ENCODE results near the gene SLC22A6.

Gene SLC22A6

DNA sequence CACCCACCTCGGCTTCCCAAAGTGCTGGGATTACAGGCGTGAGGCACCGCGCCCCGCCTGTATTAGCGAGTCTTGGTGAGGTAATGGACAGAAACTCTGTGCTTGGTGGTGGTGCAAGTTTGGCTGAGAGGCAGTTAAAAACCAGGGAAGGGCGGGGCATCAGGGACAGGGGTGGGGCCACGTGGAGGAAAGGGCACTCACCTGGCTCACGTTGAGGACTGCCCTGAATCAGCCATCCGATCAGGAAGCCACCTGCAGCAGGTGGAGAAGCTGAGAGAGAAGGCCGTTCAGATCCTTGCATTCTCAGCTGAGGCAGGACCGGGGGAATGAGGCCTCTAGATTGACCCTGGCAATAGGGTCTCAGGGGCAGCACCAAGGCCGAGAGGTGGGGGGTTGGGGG is 51.5 kb downstream of the SLC22A6 start:
- no peak overlapping the region for H3K4me3 ChIP-seq (replicated peaks; ENCODE audit: low read depth, low read length)
- no peak for DNase-seq (ENCODE audit: extremely low read depth, low read depth)
- TF ChIP-seq, protein P1, sequence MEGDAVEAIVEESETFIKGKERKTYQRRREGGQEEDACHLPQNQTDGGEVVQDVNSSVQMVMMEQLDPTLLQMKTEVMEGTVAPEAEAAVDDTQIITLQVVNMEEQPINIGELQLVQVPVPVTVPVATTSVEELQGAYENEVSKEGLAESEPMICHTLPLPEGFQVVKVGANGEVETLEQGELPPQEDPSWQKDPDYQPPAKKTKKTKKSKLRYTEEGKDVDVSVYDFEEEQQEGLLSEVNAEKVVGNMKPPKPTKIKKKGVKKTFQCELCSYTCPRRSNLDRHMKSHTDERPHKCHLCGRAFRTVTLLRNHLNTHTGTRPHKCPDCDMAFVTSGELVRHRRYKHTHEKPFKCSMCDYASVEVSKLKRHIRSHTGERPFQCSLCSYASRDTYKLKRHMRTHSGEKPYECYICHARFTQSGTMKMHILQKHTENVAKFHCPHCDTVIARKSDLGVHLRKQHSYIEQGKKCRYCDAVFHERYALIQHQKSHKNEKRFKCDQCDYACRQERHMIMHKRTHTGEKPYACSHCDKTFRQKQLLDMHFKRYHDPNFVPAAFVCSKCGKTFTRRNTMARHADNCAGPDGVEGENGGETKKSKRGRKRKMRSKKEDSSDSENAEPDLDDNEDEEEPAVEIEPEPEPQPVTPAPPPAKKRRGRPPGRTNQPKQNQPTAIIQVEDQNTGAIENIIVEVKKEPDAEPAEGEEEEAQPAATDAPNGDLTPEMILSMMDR (IDR thresholded peaks at IDR 0.05; ENCODE audit: low read depth, low read length, missing control alignments) = no peak

DNA sequence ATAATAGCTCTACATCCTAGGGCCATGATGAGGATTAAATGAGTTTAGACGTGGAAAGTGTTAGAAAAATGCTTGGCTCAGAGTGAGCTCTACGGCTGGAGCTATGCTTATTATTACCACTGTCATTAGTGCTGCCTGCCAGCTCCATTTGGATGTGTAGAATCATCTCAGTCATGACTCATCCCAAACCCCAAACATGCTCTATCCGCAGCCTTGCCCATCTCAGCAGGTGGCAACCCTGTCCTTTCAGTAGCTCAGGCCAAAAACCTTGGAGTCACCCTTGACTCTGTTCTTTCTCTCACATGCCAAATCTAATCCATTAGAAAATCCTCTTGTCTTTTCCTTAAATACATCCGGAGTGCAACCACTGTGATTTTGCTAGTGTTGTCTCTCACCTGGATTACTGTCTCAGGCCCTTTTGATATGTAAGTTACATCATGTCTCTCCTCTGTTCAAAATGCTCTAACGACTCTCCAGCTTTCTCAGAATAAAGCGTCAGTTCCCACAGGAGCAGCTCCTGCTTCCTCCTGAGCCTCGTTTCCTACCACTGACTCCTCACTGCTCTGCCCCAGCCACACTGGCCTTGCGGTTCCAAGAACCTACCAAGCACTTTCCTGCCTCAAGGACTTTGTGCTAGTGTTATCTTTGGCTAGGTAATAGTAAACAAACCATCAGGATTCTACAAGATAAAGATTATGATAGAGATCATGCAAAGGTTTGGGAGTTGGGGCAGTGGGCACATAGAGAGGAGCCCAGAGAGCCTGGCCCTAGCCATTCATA is 53.1 kb downstream of the SLC22A6 start:
- no peak overlapping the region for H3K4me3 ChIP-seq (replicated peaks; ENCODE audit: low read depth, low read length)
- TF ChIP-seq, protein P1 (IDR thresholded peaks at IDR 0.05; ENCODE audit: low read depth, low read length, missing control alignments) = no peak
- DNase-seq (ENCODE audit: extremely low read depth, low read depth) = no peak

GRCh38 chr11:62930666-62931065 is 54.1 kb downstream of the SLC22A6 start:
- TF ChIP-seq, protein P1 (IDR thresholded peaks at IDR 0.05; ENCODE audit: low read depth, low read length, missing control alignments) = no peak
- H3K4me3 ChIP-seq (replicated peaks; ENCODE audit: low read depth, low read length) = no peak overlapping the region
- no peak for DNase-seq (ENCODE audit: extremely low read depth, low read depth)

GRCh38 chr11:62930157-62930556 is 54.6 kb downstream of the SLC22A6 start:
- DNase-seq (ENCODE audit: extremely low read depth, low read depth) = no peak
- H3K4me3 ChIP-seq (replicated peaks; ENCODE audit: low read depth, low read length) = no peak overlapping the region
- TF ChIP-seq, protein P1 (IDR thresholded peaks at IDR 0.05; ENCODE audit: low read depth, low read length, missing control alignments) = no peak

DNA sequence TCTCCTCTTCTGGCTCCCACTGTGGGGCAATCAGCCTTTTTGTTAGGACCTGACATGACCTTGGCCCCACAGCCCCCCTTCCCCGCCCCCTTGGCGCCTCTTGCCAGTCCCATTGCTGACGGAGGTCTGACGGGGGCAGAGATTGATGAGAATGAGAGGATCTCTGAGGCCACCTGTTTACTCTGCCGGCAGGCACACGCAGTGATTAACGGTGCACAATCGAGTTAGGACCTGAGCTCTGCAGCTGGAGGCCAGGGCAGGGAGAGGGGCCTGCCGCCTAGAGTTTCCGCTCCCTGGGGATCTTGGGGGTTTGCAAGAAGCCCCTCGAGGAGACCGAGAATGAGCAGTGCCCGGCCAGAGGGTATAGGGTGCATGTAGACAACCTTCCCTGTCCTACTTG is 56.8 kb downstream of the SLC22A6 start:
- no peak for DNase-seq (ENCODE audit: extremely low read depth, low read depth)
- H3K4me3 ChIP-seq (replicated peaks; ENCODE audit: low read depth, low read length) = no peak overlapping the region
- TF ChIP-seq, protein P1 (IDR thresholded peaks at IDR 0.05; ENCODE audit: low read depth, low read length, missing control alignments) = no peak

DNA sequence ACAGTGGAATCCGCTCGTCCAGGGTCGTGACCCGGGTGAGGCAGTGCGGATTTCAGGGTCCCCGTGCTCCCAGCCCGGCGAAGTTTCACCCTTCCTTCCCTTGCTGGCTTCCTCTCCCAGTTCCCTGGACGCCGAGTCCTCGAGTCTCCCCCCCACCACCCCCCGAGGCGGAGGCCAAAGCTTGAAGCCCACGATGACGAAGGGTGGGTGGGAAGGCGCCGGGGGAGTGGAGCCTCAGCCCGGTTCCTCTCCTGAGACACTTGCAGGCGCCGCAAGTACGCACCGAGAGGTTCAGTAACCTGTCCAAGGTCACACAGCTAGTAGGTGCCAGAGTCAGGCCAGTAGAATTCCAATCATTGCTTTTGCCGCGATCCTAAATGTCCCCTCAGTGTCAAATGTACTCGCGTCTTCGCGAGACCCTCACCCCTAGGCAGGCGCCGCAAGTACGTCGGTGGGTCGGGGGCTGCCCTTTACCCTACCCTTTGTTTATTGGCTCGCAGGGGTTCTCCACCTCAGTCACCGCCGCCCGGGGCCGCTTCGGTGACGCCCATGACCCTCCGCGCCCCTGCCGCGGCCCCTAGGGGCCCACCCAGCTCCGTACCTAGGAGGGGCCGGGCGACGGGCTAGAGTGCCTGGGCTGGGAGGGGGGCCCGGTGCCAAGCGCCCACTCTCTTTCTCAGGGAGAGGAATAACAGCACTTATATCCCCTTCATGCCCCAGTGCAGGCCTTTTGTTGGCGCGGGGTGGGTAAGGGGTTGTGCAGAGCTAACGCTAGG is 57.9 kb downstream of the SLC22A6 start:
- no peak overlapping the region for H3K4me3 ChIP-seq (replicated peaks; ENCODE audit: low read depth, low read length)
- DNase-seq (ENCODE audit: extremely low read depth, low read depth) = no peak
- TF ChIP-seq, protein P1 (IDR thresholded peaks at IDR 0.05; ENCODE audit: low read depth, low read length, missing control alignments) = no peak
